Measurements from ENCODE around the gene NPTX1.

NPTX1 gene

DNA sequence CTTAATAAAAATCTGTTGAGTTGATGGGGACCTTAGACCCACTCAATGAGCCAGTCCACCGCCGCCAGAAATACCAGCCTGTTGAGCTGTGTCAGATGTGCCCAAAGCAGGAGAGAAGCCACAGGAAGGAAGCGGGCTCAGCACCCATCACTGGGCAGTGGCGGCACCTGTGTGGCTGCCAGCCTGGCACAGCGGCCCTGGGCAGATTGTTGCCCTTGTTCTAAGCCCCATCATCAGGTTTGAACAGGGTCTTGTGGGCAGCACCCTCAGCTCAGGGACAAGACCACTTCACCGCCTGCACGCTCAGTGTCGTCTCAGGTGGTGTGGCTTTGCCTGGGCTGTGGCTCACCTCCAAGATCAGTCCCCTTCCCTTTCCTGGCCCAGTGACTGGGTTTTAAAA lies 52.1 kb downstream of the NPTX1 start:
- DNase-seq: no peak

DNA sequence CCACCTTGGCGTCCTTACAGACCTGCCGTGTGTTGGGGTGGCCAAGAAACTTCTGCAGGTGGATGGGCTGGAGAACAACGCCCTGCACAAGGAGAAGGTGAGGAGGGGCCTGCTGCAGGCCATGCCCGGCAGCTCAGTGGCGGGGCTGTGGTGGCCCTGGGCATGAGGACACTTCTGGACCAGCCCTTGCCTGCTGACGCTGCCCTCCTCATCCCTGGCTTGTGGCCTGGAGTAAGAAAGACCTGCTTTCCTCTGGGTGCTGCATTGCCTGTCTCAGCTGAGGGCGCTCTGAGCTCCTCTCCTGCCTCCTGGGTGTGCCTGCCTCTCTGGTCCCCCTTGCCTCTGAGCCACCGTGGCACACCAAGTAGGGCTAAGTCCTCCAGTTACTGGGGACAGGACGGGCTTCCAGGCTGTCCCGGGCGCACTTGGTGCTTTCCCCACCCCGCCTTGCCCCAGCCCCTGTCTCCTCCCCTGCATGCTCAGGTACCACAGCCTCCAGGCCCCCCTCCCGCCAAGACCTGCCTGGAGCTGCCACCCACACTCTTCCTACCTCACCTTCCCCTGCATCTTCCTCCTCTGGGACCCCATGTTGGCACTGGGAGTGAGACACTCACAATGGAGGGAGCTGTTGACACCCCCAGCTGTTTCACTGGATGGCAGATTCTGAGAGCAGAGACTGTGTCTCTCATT lies 52.7 kb downstream of the NPTX1 start:
- DNase-seq: no peak

DNA sequence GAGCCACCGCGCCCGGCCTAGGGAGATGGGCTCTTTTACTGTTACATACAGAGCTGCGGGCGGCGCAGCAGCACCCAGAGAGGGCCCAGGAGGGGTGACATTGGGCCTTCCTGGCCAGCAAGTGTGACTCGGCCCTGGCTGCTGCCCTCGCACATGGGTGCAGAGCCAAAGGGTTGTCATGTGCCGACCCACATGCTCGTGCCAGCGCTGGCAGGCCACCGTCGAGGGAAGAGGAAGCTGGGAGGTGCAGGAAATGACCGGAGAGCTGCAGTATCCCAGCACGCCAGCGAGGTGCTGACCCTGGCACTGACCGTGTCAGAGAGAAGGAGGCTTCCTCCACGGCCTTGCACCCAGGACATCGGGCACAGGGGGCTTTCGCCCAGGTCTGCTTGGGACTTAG lies 53.4 kb downstream of the NPTX1 start:
- no peak for DNase-seq

DNA sequence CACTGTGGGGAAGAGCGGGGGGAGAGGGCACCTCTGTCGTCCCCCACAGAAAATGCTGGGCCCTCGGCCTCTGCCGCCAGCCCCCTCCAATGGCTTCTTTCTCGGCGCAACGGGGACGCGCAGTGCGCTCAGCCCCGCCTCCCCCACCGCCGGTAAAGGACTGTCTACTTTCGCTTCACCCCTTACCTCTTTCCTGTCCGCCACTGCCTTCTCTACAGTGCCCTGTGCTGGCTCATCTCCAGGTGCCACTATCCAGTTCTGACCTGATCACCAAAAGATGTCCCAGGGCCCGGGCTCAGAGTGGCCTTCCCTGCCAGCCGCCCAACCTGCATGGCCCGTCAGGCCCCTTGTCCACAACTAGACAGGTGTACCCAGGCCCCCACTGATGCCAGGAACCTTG lies 54.1 kb downstream of the NPTX1 start:
- no peak for DNase-seq

DNA sequence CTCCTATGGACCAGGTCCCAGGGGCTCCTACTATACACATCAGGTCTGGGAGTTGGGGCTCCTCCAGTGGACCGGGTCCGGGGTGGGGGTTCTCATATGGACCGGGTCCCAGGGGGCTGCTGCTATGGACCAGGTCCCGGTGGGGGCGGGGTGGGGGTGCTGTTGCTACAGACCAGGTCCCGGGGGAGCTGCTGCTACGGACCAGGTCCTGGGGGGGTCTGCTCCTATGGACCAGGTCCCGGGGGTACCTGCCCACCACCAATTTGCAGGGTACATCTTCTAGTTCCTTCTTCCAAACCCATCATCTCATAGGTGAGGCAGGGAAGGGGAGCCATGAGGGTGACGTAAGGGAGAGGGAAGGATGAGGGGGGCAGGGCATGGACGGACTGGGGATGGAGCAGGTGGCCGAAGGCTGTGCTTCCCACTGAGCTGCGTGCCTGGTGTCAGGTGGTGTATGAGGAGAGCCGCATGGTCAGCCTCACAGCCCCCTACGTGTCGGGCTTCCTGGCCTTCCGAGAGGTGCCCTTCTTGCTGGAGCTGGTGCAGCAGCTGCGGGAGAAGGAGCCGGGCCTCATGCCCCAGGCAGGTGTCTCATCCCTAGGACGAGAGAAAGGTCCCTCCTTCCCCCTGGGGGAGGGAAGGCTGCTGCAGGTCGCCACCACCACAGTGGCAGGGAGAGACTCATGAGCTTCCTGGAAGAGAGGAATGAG lies 54.9 kb downstream of the NPTX1 start:
- no peak for DNase-seq

DNA sequence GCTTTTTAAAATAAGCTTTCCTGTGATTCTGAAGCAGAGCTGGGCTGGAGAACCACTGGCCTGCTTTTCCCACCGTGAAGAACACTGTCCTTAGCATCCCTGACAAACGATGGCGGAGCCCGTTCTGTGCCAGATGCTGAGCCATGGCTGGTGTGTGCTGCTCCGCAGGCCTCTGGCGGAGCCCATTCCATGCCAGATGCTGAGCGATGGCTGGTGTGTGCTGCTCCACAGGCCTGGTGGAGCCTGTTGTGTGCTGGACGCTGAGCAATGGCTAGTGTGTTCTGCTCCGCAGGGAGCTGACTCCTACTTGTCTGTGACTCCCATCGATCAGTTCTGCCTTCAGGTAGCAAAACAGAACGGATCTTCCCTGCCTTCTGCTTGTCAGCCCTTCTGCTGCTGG lies 57.2 kb downstream of the NPTX1 start:
- DNase-seq: no peak

DNA sequence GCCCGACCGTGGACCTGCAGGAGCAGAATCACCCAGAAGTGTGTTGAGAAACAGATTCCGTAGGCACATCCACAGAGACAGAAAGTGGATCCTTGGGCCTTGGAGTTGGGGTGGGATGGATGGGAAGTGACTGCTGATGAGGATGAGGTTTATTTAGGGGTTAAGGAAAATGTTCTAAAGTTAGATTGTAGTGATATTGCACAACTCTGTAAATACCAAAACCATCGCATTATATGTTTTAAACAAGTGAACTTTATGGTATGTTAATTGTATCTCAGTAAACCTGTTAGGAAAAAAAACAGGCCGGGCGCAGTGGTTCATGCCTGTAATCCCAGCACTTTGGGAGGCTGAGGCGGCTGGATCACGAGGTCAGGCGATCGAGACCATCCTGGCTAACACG lies 57.8 kb downstream of the NPTX1 start:
- no peak for DNase-seq
